Activated CD4-positive, alpha-beta T cell treated with anti-CD3 and anti-CD28 coated beads, Interleukin-2, amount 50 U/mL, for 48 hours (primary cell): ENCODE data around the gene BEND5.

Source experiments
- DNase-seq, 2 experiments: peaks; one replicate each; pipeline ENCODE4 v3.0.0-alpha.2; 2020

BEND5 gene

GRCh38 chr1:48718116-48718630 lies 58.5 kb downstream of the BEND5 start:
- DNase-seq, result no peak

GRCh38 chr1:48717082-48717481 lies 59.6 kb downstream of the BEND5 start:
- no peak for DNase-seq

- DNase-seq, result no peak
These were observed 60.8 kb downstream of the BEND5 start for GRCh38 chr1:48715921-48716320.

- DNase-seq, result no peak
These were observed 65.8 kb downstream of the BEND5 start for GRCh38 chr1:48710915-48711314.

- DNase-seq, result no peak
These were observed 66.4 kb downstream of the BEND5 start for GRCh38 chr1:48710318-48710717.

- DNase-seq, result no peak
These were observed 72.0 kb downstream of the BEND5 start for GRCh38 chr1:48704736-48705135.

- DNase-seq, result no peak
These were observed 75.2 kb downstream of the BEND5 start for GRCh38 chr1:48701445-48701844.

- peak; percentile 67 to 74 for DNase-seq
These were observed 79.5 kb downstream of the BEND5 start for GRCh38 chr1:48697066-48697707.

GRCh38 chr1:48695161-48695560 lies 81.5 kb downstream of the BEND5 start:
- no peak for DNase-seq

- DNase-seq, result no peak
These were observed 82.9 kb downstream of the BEND5 start for GRCh38 chr1:48693674-48694320.

GRCh38 chr1:48693180-48693579 lies 83.5 kb downstream of the BEND5 start:
- no peak for DNase-seq

- DNase-seq, result no peak
These were observed 84.5 kb downstream of the BEND5 start for GRCh38 chr1:48692235-48692634.

GRCh38 chr1:48691429-48692001 lies 85.2 kb downstream of the BEND5 start:
- no peak for DNase-seq

GRCh38 chr1:48688102-48688760 lies 88.5 kb downstream of the BEND5 start:
- no peak for DNase-seq

- DNase-seq, result no peak
These were observed 89.2 kb downstream of the BEND5 start for GRCh38 chr1:48687282-48688045.

GRCh38 chr1:48686159-48686558 lies 90.5 kb downstream of the BEND5 start:
- no peak for DNase-seq

GRCh38 chr1:48684381-48684780 lies 92.3 kb downstream of the BEND5 start:
- no peak for DNase-seq

- DNase-seq, result no peak
These were observed 92.9 kb downstream of the BEND5 start for GRCh38 chr1:48683839-48684238.

- no peak for DNase-seq
These were observed 95.0 kb downstream of the BEND5 start for GRCh38 chr1:48681476-48682305.

- no peak for DNase-seq
These were observed 96.2 kb downstream of the BEND5 start for GRCh38 chr1:48680411-48681035.

- no peak for DNase-seq
These were observed 96.8 kb downstream of the BEND5 start for GRCh38 chr1:48679859-48680258.
